Endometrial microvascular endothelial cells (primary cell): Measurements from ENCODE around the gene RHNO1. TPM values are rescaled to one million over a fixed set of nuclear protein-coding genes. Genes with fewer than 3 reads are reported as not detected.

Experiments
- in situ Hi-C: cut with HindIII; loops from 2 replicates; pipeline ENCODE4 v1.10.0; 2017; ENCODE audit warnings: low sequenced_read_pairs, low pct_unique_long_range_greater_than_20kb; ENCODE audit errors: inconsistent ontology term
- total RNA-seq: library from RNA; depleted of rRNA; stranded (reverse); fragments of >200 nt; gene quantifications from one replicate; pipeline ENCODE4 v1.2.3, GENCODE V29; 2015; ENCODE audit errors: inconsistent ontology term

RHNO1 gene
- total RNA-seq, 1 donor from 2014 or later: 52.6 TPM

- in situ Hi-C loops: no loop called here
Measured at GRCh38 chr12:2893007-2893406, 16.0 kb downstream of the RHNO1 start.

DNA sequence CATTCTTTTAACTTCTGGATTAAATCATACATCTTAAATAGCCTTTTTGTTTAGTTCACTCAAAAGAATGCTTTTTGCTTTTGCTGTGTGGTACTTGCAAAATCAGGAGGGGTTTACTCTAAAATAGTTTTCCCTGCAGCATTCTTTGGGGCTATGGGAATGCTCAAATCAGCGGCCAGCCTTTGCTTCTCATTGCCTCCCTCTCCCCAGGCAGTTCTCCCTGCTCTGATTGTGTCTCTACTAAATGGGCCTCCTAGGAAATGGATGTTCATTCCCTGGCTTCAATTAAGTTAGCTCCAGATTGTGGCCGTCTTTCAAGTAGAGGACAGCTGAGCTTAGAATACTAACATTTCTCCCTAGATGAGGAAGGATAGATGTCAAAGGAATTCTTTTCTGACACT is 18.0 kb downstream of the RHNO1 start:
- in situ Hi-C loops: no loop called here

DNA sequence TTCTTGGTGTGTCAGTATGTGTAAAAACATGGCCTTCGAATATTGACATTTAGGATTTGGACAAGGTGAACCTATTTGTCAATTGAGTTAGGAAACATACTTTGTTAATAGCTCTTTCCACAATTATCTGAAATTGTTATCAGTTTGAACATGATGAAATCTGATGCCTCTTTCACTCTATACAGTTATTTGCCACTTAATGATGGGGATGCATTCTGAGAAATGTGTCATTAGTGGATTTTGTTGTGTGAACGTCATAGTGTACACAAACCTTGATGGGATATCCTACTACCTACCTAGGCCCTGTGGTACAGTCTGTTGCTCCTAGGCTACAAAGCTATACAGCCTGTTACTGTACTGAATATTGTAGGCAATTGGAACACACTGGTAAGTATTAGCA is 18.5 kb downstream of the RHNO1 start:
- in situ Hi-C loops: no loop called here

GRCh38 chr12:2897418-2897817 is 20.4 kb downstream of the RHNO1 start:
- in situ Hi-C loops: no loop called here

DNA sequence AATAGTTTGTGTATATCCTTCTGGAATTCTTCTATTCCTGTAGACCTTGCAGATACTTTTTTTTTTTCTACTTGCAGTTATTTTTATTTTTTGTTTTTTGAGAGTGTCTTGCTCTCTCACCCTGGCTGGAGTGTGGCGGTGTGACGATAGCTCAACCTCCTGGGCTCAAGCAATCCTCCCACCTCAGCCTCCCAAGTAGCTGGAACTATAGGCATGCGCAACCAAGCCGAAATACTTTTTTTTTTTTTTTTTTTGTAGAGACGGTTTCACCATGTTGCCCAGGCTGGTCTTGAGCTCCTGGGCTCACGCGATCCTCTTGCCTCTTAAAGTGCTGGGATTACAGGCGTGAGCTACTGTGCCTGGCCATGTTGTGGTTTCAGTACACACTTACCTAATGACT is 23.6 kb downstream of the RHNO1 start:
- in situ Hi-C loops: no loop called here

DNA sequence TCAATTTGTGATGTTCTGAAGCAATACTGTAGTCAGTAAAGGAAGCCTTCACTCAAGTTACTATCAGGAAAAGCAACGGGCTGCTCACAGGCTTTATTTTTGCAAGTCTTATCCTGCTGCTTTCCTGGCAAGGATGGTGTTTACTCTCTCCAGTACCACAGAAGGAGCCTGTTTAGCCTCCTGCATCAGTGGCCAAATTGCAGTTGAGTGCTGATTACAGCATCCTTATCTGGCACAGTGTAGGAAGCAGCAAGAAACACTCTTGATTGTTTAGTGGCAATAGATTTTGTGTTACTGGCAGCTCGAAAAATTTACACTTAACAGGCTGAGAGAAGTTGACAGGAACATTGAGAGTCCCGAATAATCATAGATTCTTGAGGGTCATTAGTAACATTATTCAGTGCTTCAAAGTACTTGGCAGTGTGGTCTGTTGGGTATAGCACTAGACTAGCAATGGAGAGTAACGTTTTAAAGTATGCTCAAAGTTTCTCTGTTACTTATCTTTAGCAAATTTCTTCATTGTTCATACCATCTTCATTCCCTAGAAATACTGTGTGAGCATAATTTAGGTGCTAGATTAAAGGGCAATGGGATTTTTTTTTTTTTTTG is 25.4 kb downstream of the RHNO1 start:
- in situ Hi-C loops: no loop called here

DNA sequence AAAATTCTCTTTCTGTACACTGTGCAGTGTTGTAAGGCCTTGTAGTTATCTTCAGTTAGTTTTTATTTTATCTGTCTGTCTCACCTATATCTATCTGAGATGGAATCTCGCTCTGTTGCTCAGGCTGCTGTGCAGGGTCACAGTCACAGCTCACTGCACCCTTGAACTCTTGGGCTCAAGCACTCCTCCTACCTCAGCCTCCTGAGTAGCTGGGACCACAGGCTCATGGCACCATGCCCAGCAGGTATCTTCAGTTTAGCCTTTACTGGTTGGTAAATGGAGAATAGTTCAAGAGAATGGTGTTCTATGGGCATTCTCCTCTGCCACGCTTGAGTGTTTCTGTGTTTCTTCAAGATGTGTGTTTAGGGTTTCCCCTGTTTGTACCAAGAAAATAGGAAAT is 27.2 kb downstream of the RHNO1 start:
- in situ Hi-C loops: no loop called here

- in situ Hi-C loops: no loop called here
Measured at GRCh38 chr12:2912216-2912575, 35.2 kb downstream of the RHNO1 start.

DNA sequence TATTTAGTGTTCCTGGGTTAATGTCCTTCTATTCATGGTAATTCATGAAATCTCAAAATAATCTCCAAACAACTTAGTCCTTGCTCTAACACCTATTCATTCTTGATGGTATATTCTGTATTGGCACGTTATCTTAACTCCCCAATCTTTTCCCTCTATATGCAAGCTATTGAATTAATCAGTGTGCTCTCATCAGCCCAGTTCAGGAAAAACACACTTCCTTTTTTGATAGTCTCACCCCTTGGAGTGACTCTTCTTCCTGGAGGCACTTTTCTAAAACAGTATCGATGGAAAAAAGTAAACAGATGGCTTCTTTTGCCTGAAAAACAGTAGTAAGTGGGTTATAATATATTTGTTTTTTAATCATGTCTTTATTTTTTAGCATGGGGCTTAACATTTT is 42.2 kb downstream of the RHNO1 start:
- in situ Hi-C loops: no loop called here

DNA sequence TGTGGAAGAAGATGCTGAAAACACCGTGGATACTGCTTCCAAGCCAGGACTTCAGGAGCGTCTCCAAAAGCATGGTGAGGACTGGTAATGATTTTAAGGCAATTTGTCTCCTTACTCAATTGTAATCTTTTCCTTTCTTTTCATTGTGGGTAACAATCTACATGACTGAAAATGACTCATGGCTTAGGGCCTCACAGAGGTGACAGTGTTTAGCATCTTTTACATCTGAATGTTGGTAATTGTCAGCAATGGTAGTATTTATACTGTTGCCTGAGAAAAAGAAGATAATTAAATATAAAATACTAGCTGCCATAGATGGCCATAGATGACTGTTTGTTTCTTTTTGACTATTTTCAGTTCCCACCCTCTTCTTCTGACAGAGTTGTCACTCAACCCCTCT is 45.3 kb downstream of the RHNO1 start:
- in situ Hi-C loops: no loop called here

GRCh38 chr12:2923057-2923456 is 46.0 kb downstream of the RHNO1 start:
- in situ Hi-C loops: no loop called here

GRCh38 chr12:2924019-2924418 is 47.0 kb downstream of the RHNO1 start:
- in situ Hi-C loops: no loop called here

DNA sequence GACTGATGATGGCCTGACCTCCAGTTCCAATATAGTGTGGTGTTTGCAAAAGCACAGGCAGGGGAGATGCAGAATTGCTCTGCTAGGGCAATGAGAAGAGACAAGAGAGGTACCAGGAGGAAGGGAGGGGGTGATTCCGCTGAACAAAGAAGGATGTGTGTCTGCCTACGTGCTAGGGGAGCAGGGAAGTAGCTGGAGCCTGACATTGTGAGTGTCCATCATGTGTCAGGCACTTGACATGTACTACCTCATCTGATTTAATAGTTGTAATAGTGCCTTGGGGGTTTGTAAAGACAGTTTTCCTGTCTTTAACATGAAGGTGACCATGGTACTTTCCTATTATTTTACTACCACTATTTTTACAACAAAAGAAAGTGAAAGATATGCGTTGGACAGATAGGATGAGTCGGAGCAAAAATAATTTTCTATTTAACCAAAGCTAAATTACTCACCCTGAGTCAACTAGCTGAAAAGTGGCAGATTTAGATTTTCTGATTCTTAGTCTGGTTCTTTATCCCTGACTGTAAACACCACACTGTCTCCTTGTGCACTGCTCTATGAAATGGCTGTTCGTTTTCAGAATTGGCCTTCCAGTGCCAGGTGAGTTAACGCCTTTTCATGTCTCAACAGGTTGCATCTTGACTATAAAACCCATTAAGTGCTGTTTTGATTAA is 48.4 kb downstream of the RHNO1 start:
- in situ Hi-C loops: no loop called here

GRCh38 chr12:2930865-2931264 is 53.8 kb downstream of the RHNO1 start:
- in situ Hi-C loops: no loop called here

DNA sequence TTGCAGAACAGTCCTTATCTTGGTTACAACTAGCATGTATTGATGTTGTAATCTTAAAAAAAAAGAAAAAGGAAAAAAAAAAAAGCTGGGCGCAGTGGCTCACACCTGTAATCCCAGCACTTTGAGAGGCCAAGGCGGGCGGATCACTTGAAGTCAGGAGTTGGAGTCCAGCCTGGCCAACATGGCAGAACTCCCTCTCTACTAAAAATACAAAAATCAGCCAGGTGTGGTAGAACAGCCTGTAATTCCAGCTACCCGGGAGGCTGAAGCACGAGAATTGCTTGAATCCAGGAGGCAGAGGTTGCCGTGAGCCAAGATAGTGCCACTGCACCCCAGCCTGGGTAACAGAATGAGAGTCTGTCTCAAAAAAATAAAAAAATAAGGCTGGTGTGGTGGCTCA is 56.6 kb downstream of the RHNO1 start:
- in situ Hi-C loops: no loop called here

DNA sequence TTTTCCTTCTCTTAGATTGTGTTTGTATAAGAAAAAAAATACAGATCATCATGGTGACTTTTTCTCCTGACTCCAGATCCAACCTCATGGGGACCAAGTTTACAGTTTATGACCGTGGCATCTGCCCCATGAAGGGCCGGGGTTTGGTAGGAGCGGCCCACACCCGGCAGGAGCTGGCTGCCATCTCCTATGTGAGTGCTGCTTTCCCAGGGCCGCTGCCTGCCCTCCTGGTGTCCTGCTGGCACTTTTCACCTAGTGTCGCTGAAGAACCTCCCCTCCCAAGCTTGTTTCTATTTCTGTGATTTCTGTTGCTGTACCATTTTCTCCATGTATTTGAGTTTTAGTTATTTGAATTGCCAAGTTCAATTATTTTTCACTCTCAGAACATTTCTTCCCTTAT is 57.3 kb downstream of the RHNO1 start:
- in situ Hi-C loops: no loop called here

GRCh38 chr12:2936301-2936700 is 59.3 kb downstream of the RHNO1 start:
- in situ Hi-C loops: no loop called here

GRCh38 chr12:2937500-2937899 is 60.5 kb downstream of the RHNO1 start:
- in situ Hi-C loops: no loop called here
